ENCODE data around the gene CASP3. TPM values are rescaled to one million over a fixed set of nuclear protein-coding genes. Genes with fewer than 3 reads are reported as not detected.

CASP3 gene
- total RNA-seq, 5 donors from 2014 or later (not counting 1 experiment from before 2014, with no cell fraction given) = 10.7 to 23.5 (median 19.9) TPM

- no peak overlapping the region for H3K4me3 Mint-ChIP-seq
- peaks cover 4 to 14% of the 10 kb centered on the region in 2 donors for H3K36me3 ChIP-seq (ENCODE audit: control insufficient read depth in 2 of 2, extremely low read depth in 1 of 2, insufficient read depth in 1 of 2, low read length in 1 of 2)
- WGBS (ENCODE audit: insufficient coverage) = 100% methylated on average over 3 of the region's 5 CpGs
These were observed 25.8 kb upstream of the CASP3 start for GRCh38 chr4:184675018-184675417.

GRCh38 chr4:184674011-184674410, 24.8 kb upstream of the CASP3 start:
- Histone ChIP-seq H3K27ac (ENCODE audit: low read length) (no peak overlapping the region), H3K4me1 (ENCODE audit: control insufficient read depth in 1 of 2, extremely low read depth in 1 of 2, insufficient read depth in 2 of 2, low read length in 2 of 2) (peaks cover 0 to 6% of the 10 kb centered on the region in 2 experiments), H3K9me3 (no peaks in the 10 kb centered on the region), H3K27me3 (replicated peaks in 1 of 2; ENCODE audit: control insufficient read depth in 2 of 2, extremely low read depth in 1 of 2, insufficient read depth in 2 of 2, low read length in 1 of 2) (no peaks in the 10 kb centered on the region), H3K4me3 (ENCODE audit: control insufficient read depth in 1 of 2, extremely low read depth in 1 of 2, low read length in 1 of 2) (no peak overlapping the region), H3K36me3 (ENCODE audit: control insufficient read depth in 2 of 2, extremely low read depth in 1 of 2, insufficient read depth in 1 of 2, low read length in 1 of 2) (peaks cover 4 to 14% of the 10 kb centered on the region in 2 donors)
- POLR2A ChIA-PET = no interaction called here
- Mint-ChIP-seq H3K4me1 (peaks cover 6 to 13% (median 12%) of the 10 kb centered on the region in 3 donors), H3K27me3 (no peaks in the 10 kb centered on the region), H3K9me3 (no peaks in the 10 kb centered on the region), H3K27ac (no peak overlapping the region), H3K36me3 (peaks cover 34% of the 10 kb centered on the region), H3K4me3 (no peak overlapping the region)
- CTCF ChIA-PET = interaction anchor here in 1 of 2 donors (0.6 kb wide), 1 partner anchor 358 kb away, joined by 4 read pairs; no protein-coding TSS in a partner anchor
- DNase-seq (no peak), ATAC-seq (replicated peaks in 1 of 4) (no peak)
- WGBS (ENCODE audit: insufficient coverage) = no CpG with 5 or more reads among the region's 4 CpGs

More at GRCh38 chr4:184675018-184675417, 25.8 kb upstream of the CASP3 start:
- no peaks in the 10 kb centered on the region for H3K4me1 ChIP-seq (ENCODE audit: control insufficient read depth in 1 of 2, extremely low read depth in 1 of 2, insufficient read depth in 2 of 2, low read length in 2 of 2)
- ATAC-seq (replicated peaks in 1 of 4) (no peak), DNase-seq (no peak)
- Mint-ChIP-seq H3K27me3 (no peaks in the 10 kb centered on the region), H3K27ac (no peak overlapping the region), H3K9me3 (no peaks in the 10 kb centered on the region), H3K36me3 (peaks cover 28% of the 10 kb centered on the region), H3K4me1 (peaks cover 0 to 3% (median 2%) of the 10 kb centered on the region in 3 donors)
- CTCF ChIA-PET = no interaction called here
- no peak overlapping the region for H3K27ac ChIP-seq (ENCODE audit: low read length)
- H3K4me3 ChIP-seq (ENCODE audit: control insufficient read depth in 1 of 2, extremely low read depth in 1 of 2, low read length in 1 of 2) = no peak overlapping the region
- H3K27me3 ChIP-seq (replicated peaks in 1 of 2; ENCODE audit: control insufficient read depth in 2 of 2, extremely low read depth in 1 of 2, insufficient read depth in 2 of 2, low read length in 1 of 2) = no peaks in the 10 kb centered on the region
- POLR2A ChIA-PET = interaction anchor here in 1 of 2 donors (0.6 kb wide), 1 partner anchor 47 kb away, joined by 10 read pairs; no protein-coding TSS in a partner anchor
- H3K9me3 ChIP-seq = no peaks in the 10 kb centered on the region

GRCh38 chr4:184672741-184673140, 23.5 kb upstream of the CASP3 start:
- POLR2A ChIA-PET = no interaction called here
- H3K36me3 Mint-ChIP-seq = peaks cover 42% of the 10 kb centered on the region
- DNase-seq (no peak), ATAC-seq (replicated peaks in 1 of 4) (no peak)
- peaks cover 18 to 25% (median 24%) of the 10 kb centered on the region in 3 donors for H3K4me1 Mint-ChIP-seq
- no peak overlapping the region for H3K4me3 Mint-ChIP-seq
- H3K27ac Mint-ChIP-seq = no peak overlapping the region
- Histone ChIP-seq H3K36me3 (ENCODE audit: control insufficient read depth in 2 of 2, extremely low read depth in 1 of 2, insufficient read depth in 1 of 2, low read length in 1 of 2) (peaks cover 4 to 14% of the 10 kb centered on the region in 2 donors), H3K27ac (ENCODE audit: low read length) (no peak overlapping the region), H3K9me3 (no peaks in the 10 kb centered on the region), H3K4me3 (ENCODE audit: control insufficient read depth in 1 of 2, extremely low read depth in 1 of 2, low read length in 1 of 2) (no peak overlapping the region), H3K27me3 (replicated peaks in 1 of 2; ENCODE audit: control insufficient read depth in 2 of 2, extremely low read depth in 1 of 2, insufficient read depth in 2 of 2, low read length in 1 of 2) (no peaks in the 10 kb centered on the region), H3K4me1 (ENCODE audit: control insufficient read depth in 1 of 2, extremely low read depth in 1 of 2, insufficient read depth in 2 of 2, low read length in 2 of 2) (peaks cover 7 to 18% of the 10 kb centered on the region in 2 experiments)
- no peaks in the 10 kb centered on the region for H3K9me3 Mint-ChIP-seq
- CTCF ChIA-PET = interaction anchor here in 1 of 2 donors (0.6 kb wide), 1 partner anchor 409 kb away, joined by 3 read pairs; no protein-coding TSS in a partner anchor
- 96% methylated on average over 6 of the region's 6 CpGs for WGBS (ENCODE audit: insufficient coverage)
- no peaks in the 10 kb centered on the region for H3K27me3 Mint-ChIP-seq

GRCh38 chr4:184671101-184671500, 21.9 kb upstream of the CASP3 start:
- Histone ChIP-seq H3K9me3 (no peaks in the 10 kb centered on the region), H3K4me1 (ENCODE audit: control insufficient read depth in 1 of 2, extremely low read depth in 1 of 2, insufficient read depth in 2 of 2, low read length in 2 of 2) (peaks cover 7 to 18% of the 10 kb centered on the region in 2 experiments), H3K27me3 (replicated peaks in 1 of 2; ENCODE audit: control insufficient read depth in 2 of 2, extremely low read depth in 1 of 2, insufficient read depth in 2 of 2, low read length in 1 of 2) (no peaks in the 10 kb centered on the region), H3K27ac (ENCODE audit: low read length) (no peak overlapping the region), H3K4me3 (ENCODE audit: control insufficient read depth in 1 of 2, extremely low read depth in 1 of 2, low read length in 1 of 2) (no peak overlapping the region), H3K36me3 (ENCODE audit: control insufficient read depth in 2 of 2, extremely low read depth in 1 of 2, insufficient read depth in 1 of 2, low read length in 1 of 2) (peaks cover 4 to 23% of the 10 kb centered on the region in 2 donors)
- no peak for ATAC-seq (replicated peaks in 1 of 4)
- WGBS (ENCODE audit: insufficient coverage) = 94% methylated on average over 4 of the region's 9 CpGs
- POLR2A ChIA-PET = no interaction called here
- H3K9me3 Mint-ChIP-seq = no peaks in the 10 kb centered on the region
- no peaks in the 10 kb centered on the region for H3K27me3 Mint-ChIP-seq
- H3K4me3 Mint-ChIP-seq = no peak overlapping the region
- H3K4me1 Mint-ChIP-seq = peaks cover 19 to 30% (median 25%) of the 10 kb centered on the region in 3 donors
- H3K36me3 Mint-ChIP-seq = peaks cover 51% of the 10 kb centered on the region
- H3K27ac Mint-ChIP-seq = no peak overlapping the region
- DNase-seq = no peak
- CTCF ChIA-PET = interaction anchor here in 1 of 2 donors (0.6 kb wide), 1 partner anchor 165 kb away, joined by 4 read pairs; no protein-coding TSS in a partner anchor

GRCh38 chr4:184669251-184669650, 20.0 kb upstream of the CASP3 start:
- POLR2A ChIA-PET = no interaction called here
- H3K9me3 ChIP-seq = no peaks in the 10 kb centered on the region
- peaks cover 7 to 18% of the 10 kb centered on the region in 2 experiments for H3K4me1 ChIP-seq (ENCODE audit: control insufficient read depth in 1 of 2, extremely low read depth in 1 of 2, insufficient read depth in 2 of 2, low read length in 2 of 2)
- H3K36me3 ChIP-seq (ENCODE audit: control insufficient read depth in 2 of 2, extremely low read depth in 1 of 2, insufficient read depth in 1 of 2, low read length in 1 of 2) = peaks cover 4 to 26% of the 10 kb centered on the region in 2 donors
- DNase-seq = no peak
- H3K4me3 Mint-ChIP-seq = no peak overlapping the region
- ATAC-seq (replicated peaks in 1 of 4) = no peak
- peaks cover 50% of the 10 kb centered on the region for H3K36me3 Mint-ChIP-seq
- no peak overlapping the region for H3K4me3 ChIP-seq (ENCODE audit: control insufficient read depth in 1 of 2, extremely low read depth in 1 of 2, low read length in 1 of 2)
- peak overlapping the region; percentile 77 to 81 for H3K27ac Mint-ChIP-seq
- WGBS (ENCODE audit: insufficient coverage) = 98% methylated on average over 7 of the region's 7 CpGs
- H3K27ac ChIP-seq (ENCODE audit: low read length) = peak overlapping the region; percentile 66
- peaks cover 19 to 30% (median 25%) of the 10 kb centered on the region in 3 donors for H3K4me1 Mint-ChIP-seq
- CTCF ChIA-PET = no interaction called here
- no peaks in the 10 kb centered on the region for H3K9me3 Mint-ChIP-seq
- no peaks in the 10 kb centered on the region for H3K27me3 ChIP-seq (replicated peaks in 1 of 2; ENCODE audit: control insufficient read depth in 2 of 2, extremely low read depth in 1 of 2, insufficient read depth in 2 of 2, low read length in 1 of 2)
- H3K27me3 Mint-ChIP-seq = no peaks in the 10 kb centered on the region

- ATAC-seq (replicated peaks in 1 of 4) = peak; percentile 48 to 78 (median 68)
These were observed 19.4 kb upstream of the CASP3 start for GRCh38 chr4:184668511-184669114.

More at GRCh38 chr4:184668511-184669114, 19.4 kb upstream of the CASP3 start:
- Mint-ChIP-seq H3K4me1 (peaks cover 19 to 30% (median 25%) of the 10 kb centered on the region in 3 donors), H3K27me3 (no peaks in the 10 kb centered on the region), H3K27ac (peak overlapping the region; percentile 83 to 87), H3K36me3 (peaks cover 44% of the 10 kb centered on the region), H3K4me3 (peak overlapping the region in 1 of 3 donors; percentile 21), H3K9me3 (no peaks in the 10 kb centered on the region)
- H3K4me1 ChIP-seq (ENCODE audit: control insufficient read depth in 1 of 2, extremely low read depth in 1 of 2, insufficient read depth in 2 of 2, low read length in 2 of 2) = peaks cover 7 to 18% of the 10 kb centered on the region in 2 experiments
- H3K36me3 ChIP-seq (ENCODE audit: control insufficient read depth in 2 of 2, extremely low read depth in 1 of 2, insufficient read depth in 1 of 2, low read length in 1 of 2) = peaks cover 4 to 25% of the 10 kb centered on the region in 2 donors
- H3K9me3 ChIP-seq = no peaks in the 10 kb centered on the region
- ChIA-PET POLR2A (interaction anchor here in 1 of 2 donors (1.0 kb wide), 1 partner anchor 19 kb away, joined by 7 read pairs; the partner anchor contains the start of genes CASP3 and PRIMPOL), CTCF (interaction anchor here in 1 of 2 donors (0.8 kb wide), 1 partner anchor 19 kb away, joined by 4 read pairs; the partner anchor contains the start of genes CASP3 and PRIMPOL)
- peak overlapping the region; percentile 66 for H3K27ac ChIP-seq (ENCODE audit: low read length)
- no peaks in the 10 kb centered on the region for H3K27me3 ChIP-seq (replicated peaks in 1 of 2; ENCODE audit: control insufficient read depth in 2 of 2, extremely low read depth in 1 of 2, insufficient read depth in 2 of 2, low read length in 1 of 2)
- peak in 3 of 35 experiments; percentile 7 to 44 (median 11) for DNase-seq
- H3K4me3 ChIP-seq (ENCODE audit: control insufficient read depth in 1 of 2, extremely low read depth in 1 of 2, low read length in 1 of 2) = no peak overlapping the region
- WGBS (ENCODE audit: insufficient coverage) = 100% methylated on average over 2 of the region's 9 CpGs

All from T-cell (primary cell).